AG04450 (cell line): ENCODE data around the gene SFT2D3. TPM values are rescaled to one million over a fixed set of nuclear protein-coding genes. Genes with fewer than 3 reads are reported as not detected.

Source experiments
- CTCF ChIA-PET: fragments of 300-600, 350-600 bp; formaldehyde crosslinking; extraction: SDS; loops from one replicate; lab custom pipeline; 2022; ENCODE audit warnings: antibody characterized with exemption, inconsistent platforms; lab: Charles Lee
- POLR2A ChIA-PET: fragments of 350-600 bp; formaldehyde crosslinking; extraction: SDS; loops from one replicate; lab custom pipeline; 2021; ENCODE audit warnings: antibody characterized with exemption, inconsistent platforms; lab: Yijun Ruan, JAX
- DNase-seq: peaks from one replicate; pipeline ENCODE4 v3.0.0-alpha.2; 2011; ENCODE audit warnings: low read depth, low spot score
- H3K27ac ChIP-seq: one replicate; pipeline ENCODE4 v1.5.1; 2012; ENCODE audit warnings: low read depth, low read length, control low read depth
- H3K27me3 ChIP-seq: one replicate; pipeline ENCODE4 v1.6.0; 2012; ENCODE audit warnings: low read length; ENCODE audit not compliant: control insufficient read depth, insufficient read depth
- H3K4me3 ChIP-seq: 2 replicates; pipeline ENCODE4 v1.5.1; 2011; ENCODE audit warnings: mild to moderate bottlenecking, low read depth, low read length, control low read depth
- H3K9me3 ChIP-seq: 2 replicates; pipeline ENCODE4 v1.5.1; 2012; ENCODE audit warnings: low read length; ENCODE audit not compliant: control insufficient read depth, insufficient read depth
- polyA plus RNA-seq: library from polyadenylated mRNA; depleted of rRNA; stranded (reverse); fragments of >200 nt; gene quantifications from 2 replicates; pipeline ENCODE4 v1.2.3, GENCODE V29; 2011
- TF ChIP-seq, protein P1 (sequence below): IDR thresholded peaks from 2 replicates; pipeline ENCODE4 v1.5.1; 2011; ENCODE audit warnings: low read depth, low read length, control low read depth, inconsistent platforms

The SFT2D3 gene
- polyA plus RNA-seq, 1 experiment: 5.3 TPM

DNA sequence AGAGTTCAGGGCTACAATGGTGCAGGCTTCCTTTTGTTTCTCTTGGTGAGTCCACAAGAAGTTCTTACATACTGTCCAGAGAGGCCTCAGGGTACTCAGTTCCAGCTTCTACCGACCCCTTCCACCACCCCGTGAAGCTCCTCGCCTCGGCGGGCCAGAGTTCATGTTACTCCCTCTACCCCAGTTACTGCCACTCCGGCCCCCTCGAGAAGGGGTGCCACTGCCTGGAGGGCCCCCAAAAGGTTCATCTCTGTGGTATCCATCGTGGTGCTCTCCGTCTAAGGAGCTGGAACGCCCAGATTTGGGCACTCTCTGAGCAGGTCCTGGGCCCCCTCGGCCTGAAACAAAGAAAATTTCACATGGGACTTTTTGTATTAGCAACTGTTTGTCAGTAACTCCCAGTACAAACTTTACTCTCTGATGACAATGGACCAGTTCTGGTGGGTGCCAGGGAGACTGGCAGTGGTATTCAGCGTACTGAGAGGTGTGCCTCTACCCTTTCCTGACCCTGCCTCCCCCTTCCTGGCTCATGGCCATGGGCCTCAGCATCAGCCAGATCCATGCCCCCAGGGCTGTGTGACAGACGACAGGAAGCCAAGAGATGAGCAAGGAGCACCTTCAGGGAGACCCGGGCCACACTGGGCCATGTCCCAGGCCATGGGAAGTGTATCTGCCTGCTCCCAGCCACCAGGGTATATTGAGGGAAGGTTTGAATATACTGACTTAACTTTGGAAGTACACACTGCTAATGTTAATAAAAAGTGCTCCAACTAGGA lies 5.1 kb downstream of the SFT2D3 start:
- Histone ChIP-seq H3K27me3 (no peaks in the 10 kb centered on the region), H3K4me3 (no peak overlapping the region), H3K27ac (no peak overlapping the region), H3K9me3 (no peaks in the 10 kb centered on the region; the same call in 1 of the 2 replicates)
- ChIA-PET CTCF (no interaction called here), POLR2A (no interaction called here)
- TF ChIP-seq, protein P1, sequence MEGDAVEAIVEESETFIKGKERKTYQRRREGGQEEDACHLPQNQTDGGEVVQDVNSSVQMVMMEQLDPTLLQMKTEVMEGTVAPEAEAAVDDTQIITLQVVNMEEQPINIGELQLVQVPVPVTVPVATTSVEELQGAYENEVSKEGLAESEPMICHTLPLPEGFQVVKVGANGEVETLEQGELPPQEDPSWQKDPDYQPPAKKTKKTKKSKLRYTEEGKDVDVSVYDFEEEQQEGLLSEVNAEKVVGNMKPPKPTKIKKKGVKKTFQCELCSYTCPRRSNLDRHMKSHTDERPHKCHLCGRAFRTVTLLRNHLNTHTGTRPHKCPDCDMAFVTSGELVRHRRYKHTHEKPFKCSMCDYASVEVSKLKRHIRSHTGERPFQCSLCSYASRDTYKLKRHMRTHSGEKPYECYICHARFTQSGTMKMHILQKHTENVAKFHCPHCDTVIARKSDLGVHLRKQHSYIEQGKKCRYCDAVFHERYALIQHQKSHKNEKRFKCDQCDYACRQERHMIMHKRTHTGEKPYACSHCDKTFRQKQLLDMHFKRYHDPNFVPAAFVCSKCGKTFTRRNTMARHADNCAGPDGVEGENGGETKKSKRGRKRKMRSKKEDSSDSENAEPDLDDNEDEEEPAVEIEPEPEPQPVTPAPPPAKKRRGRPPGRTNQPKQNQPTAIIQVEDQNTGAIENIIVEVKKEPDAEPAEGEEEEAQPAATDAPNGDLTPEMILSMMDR: no peak
- DNase-seq: no peak

DNA sequence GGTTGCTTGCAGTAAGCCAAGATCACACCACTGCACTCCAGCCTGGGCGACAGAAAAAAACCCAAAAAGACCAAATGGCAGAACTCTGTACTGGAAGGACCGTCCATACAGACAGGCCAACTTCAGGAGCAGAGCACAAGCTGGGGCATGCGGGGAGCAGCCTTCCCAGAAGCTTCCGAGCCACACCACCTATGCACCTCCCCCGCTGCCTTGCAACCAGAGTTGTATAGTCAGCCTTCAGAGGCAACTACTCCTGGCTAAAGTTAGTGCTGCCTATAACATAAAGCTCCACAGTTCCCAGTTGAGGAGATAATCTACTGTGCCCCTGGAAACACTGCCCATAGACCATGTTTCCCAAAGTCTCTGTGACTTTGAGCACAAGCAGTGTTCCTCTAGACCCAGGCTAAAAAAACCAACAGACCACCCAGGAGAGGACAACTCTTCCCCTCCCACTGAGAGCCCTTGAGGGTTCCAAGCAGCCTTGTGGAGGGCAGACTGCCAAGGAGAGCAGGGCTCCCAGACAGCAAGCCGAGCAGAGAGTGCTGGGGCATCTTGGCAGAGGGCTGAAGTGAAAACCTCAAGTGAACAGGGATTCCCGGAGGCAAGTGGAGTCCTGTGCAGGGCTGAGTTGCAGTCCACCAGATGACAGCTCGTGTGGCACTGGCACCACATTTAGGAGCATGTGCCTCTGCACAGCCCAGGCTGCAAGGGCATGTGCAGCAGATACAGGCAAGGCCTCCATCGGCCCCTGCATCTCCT lies 6.8 kb downstream of the SFT2D3 start:
- ChIA-PET CTCF (no interaction called here), POLR2A (no interaction called here)
- no peak overlapping the region for H3K4me3 ChIP-seq
- no peak for DNase-seq
- H3K27me3 ChIP-seq: no peaks in the 10 kb centered on the region
- no peak overlapping the region for H3K27ac ChIP-seq
- TF ChIP-seq, protein P1: no peak
- no peaks in the 10 kb centered on the region; the same call in 1 of the 2 replicates for H3K9me3 ChIP-seq

DNA sequence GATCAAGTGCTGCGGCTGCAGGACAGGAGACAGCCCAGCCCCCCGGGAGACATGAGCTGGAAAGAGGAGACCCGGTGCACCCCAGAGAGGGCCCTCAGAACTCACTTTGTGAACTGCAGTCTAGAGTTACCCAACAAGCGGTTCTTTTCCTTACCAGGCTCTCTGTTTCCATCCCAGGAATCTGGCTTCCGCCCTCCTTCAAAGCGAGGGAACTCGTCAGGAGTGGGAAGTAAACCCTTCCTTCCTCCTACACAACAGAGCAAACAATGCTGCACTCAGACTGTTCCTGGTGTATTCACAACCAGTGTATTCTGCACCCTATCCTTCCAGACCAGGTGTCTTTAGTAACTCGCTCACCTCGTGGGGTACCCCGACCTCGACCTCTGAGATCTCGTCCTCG lies 8.0 kb downstream of the SFT2D3 start:
- H3K27me3 ChIP-seq: no peaks in the 10 kb centered on the region
- ChIA-PET CTCF (no interaction called here), POLR2A (no interaction called here)
- no peak overlapping the region for H3K27ac ChIP-seq
- H3K4me3 ChIP-seq: no peak overlapping the region
- H3K9me3 ChIP-seq: peaks cover 3% of the 10 kb centered on the region; the same call in 1 of the 2 replicates
- no peak for DNase-seq
- TF ChIP-seq, protein P1: no peak

DNA sequence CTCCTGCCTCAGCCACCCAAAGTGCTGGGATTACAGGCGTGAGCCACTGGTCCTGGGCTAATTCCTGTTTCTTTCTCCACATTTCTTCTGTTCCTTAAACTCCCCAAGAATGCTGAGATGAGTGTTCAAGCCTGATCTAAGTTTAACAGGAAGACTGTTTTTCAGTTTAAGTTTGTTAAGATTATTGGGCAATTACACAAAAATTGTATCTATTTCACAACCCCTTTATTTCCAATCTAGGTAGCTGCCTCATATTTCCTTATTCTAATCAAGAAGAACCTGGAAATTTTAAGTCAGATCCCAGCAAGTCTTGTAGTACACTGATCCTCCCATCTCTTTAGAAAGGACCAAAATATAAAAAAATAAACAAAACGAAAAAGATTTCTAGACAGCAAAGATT lies 11.7 kb downstream of the SFT2D3 start:
- DNase-seq: no peak
- H3K27me3 ChIP-seq: no peaks in the 10 kb centered on the region
- ChIA-PET POLR2A (no interaction called here), CTCF (no interaction called here)
- H3K27ac ChIP-seq: no peak overlapping the region
- no peak overlapping the region for H3K4me3 ChIP-seq
- peaks cover 3% of the 10 kb centered on the region; the same call in 1 of the 2 replicates for H3K9me3 ChIP-seq
- TF ChIP-seq, protein P1: no peak

DNA sequence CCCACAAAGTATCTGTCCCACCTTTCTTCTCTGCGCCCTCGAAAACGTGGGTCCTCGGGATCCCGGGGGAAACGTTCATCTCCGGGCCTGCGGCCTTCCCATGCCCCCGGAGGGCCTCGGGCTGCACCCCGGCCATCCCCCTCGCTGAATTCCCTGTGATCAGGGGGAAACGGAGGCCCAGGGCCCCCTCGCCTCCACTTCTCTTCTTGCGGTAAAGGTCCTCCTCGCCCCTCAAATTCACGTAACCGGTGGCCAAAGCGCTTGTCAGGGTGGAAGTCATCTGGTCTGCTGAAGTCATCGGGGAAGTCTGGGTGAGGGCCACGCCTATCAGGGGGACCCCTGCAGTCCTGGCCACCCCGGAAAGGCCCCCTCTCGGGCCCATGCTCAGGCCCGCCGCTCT lies 12.3 kb downstream of the SFT2D3 start:
- no peaks in the 10 kb centered on the region for H3K27me3 ChIP-seq
- CTCF ChIA-PET: interaction anchor here (1.1 kb wide), 1 partner anchor 18 kb away, joined by 3 read pairs; no protein-coding TSS in a partner anchor
- H3K27ac ChIP-seq: no peak overlapping the region
- TF ChIP-seq, protein P1: no peak
- peaks cover 3% of the 10 kb centered on the region; the same call in 1 of the 2 replicates for H3K9me3 ChIP-seq
- DNase-seq: no peak
- POLR2A ChIA-PET: no interaction called here
- H3K4me3 ChIP-seq: no peak overlapping the region
